Left ventricle myocardium inferior (tissue), 1 donor: ENCODE data around the gene LEO1. TPM values are rescaled to one million over a fixed set of nuclear protein-coding genes. Genes with fewer than 3 reads are reported as not detected.

Source experiments
- DNase-seq: peaks from one replicate; pipeline ENCODE4 v3.0.0-alpha.2; 2020
- H3K27ac ChIP-seq: fragments of 200-600 bp; replicated peaks from 2 replicates; pipeline ENCODE4 v1.8.0; 2021
- H3K27me3 ChIP-seq: fragments of 200-600 bp; 2 replicates; pipeline ENCODE4 v1.8.0; 2021; ENCODE audit warnings: low read depth
- H3K36me3 ChIP-seq: fragments of 200-600 bp; 2 replicates; pipeline ENCODE4 v1.8.0; 2021
- H3K4me1 ChIP-seq: fragments of 200-600 bp; 2 replicates; pipeline ENCODE4 v1.8.0; 2021
- H3K4me3 ChIP-seq: fragments of 200-600 bp; 2 replicates; pipeline ENCODE4 v1.8.0; 2021; ENCODE audit warnings: mild to moderate bottlenecking, moderate library complexity
- H3K9me3 ChIP-seq: fragments of 200-600 bp; replicated peaks from 2 replicates; pipeline ENCODE4 v1.8.0; 2021
- intact Hi-C: fragments of 100-400 bp; cut with micrococcal nuclease; formaldehyde crosslinking; loops from one replicate; pipeline ENCODE4 v1.11.0; 2022
- total RNA-seq: library from RNA; stranded (reverse); fragmentation: NEBNext Ultra II Directional; extraction: Animal tissue kit (Norgen Biotek cat#: 25700); gene quantifications from one replicate; pipeline ENCODE4 v1.2.1, GENCODE V29; 2021
- TF ChIP-seq, protein P1 (sequence below): fragments of 200-600 bp; IDR thresholded peaks from 2 replicates; pipeline ENCODE4 v1.8.0; 2021; ENCODE audit warnings: antibody characterized with exemption, mild to moderate bottlenecking, borderline replicate concordance
- donor health status: DM: no; HTN: yes; CAD: no; lungs with severe emphysema.

LEO1 gene
- total RNA-seq, 1 donor from 2014 or later: 9.7 TPM

DNA sequence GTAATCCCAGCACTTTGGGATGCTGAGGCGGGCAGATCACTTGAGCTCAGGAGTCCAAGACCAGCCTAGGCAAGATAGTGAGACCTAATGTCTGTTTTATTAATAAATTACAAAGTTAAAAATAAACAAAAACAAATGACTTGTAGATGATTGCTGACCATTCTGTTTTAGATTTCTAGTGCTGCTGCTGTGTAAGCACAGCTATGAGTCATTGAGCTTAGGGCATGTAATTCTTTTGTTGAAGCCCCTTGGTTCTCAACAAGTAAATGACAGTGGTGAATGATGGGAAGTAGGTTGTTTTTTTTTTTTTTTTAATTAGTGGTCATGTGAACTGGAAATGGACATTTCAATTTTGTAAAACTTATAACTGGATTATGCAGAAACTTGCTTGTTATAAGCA lies 63.3 kb downstream of the LEO1 start:
- peaks cover 62% of the 10 kb centered on the region for H3K36me3 ChIP-seq

DNA sequence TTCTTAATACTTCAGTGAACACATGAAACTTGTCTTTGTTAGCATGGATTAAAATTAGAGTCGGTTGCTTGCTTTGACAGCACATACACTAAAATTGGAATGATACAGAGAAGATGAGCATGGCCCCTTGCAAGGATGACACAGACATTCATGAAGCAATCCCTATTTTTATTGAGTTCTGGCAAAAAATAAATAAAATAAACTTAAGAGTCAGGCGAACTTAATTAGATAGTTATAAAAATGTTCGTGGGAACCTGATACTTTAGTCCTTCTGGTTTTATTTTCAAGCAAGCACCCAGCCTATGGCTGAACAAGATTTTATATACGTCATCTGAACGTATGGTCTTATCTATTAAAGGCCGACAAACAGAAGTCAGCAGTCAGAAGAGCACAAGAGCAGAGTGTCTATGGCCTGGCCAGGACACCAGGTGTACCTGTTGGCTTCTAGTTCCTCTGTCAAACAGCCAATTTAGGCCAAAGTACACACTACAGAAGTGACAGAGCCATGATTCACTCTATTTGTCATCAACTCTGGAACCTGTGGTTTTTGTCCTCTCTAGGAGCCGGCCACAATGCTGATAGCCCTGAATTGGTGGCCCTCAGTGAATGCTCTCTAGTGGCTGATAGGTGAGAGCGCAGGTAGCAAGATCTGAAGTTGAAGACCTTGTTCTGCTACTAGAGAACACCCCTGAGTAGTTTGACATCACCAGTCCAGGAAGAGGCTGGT lies 64.3 kb downstream of the LEO1 start:
- Histone ChIP-seq H3K27ac (no peak overlapping the region), H3K4me1 (peaks cover 9% of the 10 kb centered on the region), H3K36me3 (peaks cover 65% of the 10 kb centered on the region), H3K9me3 (no peaks in the 10 kb centered on the region), H3K27me3 (no peaks in the 10 kb centered on the region), H3K4me3 (no peak overlapping the region)
- intact Hi-C loops: no loop called here
- no peak for DNase-seq
- TF ChIP-seq, protein P1, sequence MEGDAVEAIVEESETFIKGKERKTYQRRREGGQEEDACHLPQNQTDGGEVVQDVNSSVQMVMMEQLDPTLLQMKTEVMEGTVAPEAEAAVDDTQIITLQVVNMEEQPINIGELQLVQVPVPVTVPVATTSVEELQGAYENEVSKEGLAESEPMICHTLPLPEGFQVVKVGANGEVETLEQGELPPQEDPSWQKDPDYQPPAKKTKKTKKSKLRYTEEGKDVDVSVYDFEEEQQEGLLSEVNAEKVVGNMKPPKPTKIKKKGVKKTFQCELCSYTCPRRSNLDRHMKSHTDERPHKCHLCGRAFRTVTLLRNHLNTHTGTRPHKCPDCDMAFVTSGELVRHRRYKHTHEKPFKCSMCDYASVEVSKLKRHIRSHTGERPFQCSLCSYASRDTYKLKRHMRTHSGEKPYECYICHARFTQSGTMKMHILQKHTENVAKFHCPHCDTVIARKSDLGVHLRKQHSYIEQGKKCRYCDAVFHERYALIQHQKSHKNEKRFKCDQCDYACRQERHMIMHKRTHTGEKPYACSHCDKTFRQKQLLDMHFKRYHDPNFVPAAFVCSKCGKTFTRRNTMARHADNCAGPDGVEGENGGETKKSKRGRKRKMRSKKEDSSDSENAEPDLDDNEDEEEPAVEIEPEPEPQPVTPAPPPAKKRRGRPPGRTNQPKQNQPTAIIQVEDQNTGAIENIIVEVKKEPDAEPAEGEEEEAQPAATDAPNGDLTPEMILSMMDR: no peak

More for the DNA sequence above, 63.3 kb downstream of the LEO1 start:
- Histone ChIP-seq H3K9me3 (no peaks in the 10 kb centered on the region), H3K4me3 (no peak overlapping the region), H3K27ac (no peak overlapping the region), H3K27me3 (no peaks in the 10 kb centered on the region), H3K4me1 (peaks cover 9% of the 10 kb centered on the region)
- DNase-seq: no peak
- TF ChIP-seq, protein P1: no peak
- intact Hi-C loops: no loop called here

DNA sequence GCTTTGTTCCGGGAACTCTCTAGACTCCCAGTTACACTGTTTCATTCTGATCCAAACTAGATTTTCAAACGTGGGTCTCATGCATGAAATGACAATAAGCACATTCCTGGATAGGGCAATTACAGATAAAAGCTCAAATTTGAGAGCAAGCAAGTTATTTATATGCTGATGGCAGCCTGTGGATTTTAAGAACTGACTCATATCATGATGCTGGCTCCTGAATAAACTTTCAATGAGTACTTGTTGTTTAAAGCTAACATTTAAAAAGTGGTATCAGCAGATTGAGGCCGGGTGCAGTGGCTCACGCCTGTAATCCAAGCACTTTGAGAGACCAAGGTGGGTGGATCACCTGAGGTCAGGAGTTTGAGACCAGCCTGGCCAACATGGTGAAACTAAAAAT lies 66.6 kb downstream of the LEO1 start:
- DNase-seq: no peak
- peaks cover 73% of the 10 kb centered on the region for H3K36me3 ChIP-seq
- intact Hi-C loops: no loop called here

DNA sequence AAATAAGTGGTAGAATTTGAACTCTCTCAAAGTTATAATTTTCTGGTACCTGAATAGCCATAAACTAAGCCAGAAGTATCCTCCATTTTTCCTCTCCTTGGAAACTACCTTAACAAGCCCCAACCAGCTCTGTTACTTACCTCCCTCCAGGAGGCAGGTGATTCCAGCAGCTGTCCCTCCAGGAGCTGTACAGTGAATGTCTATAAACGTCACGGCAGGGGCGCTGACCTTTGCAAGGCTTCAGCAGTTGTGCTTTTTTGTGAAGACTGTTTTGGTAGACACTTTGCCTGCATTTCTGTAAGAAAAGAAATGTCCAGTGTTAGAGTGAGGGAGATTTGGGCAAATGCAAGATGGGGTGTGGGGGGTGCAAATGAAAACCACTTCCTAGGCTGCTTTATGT lies 67.2 kb downstream of the LEO1 start:
- Histone ChIP-seq H3K36me3 (peaks cover 73% of the 10 kb centered on the region), H3K9me3 (no peaks in the 10 kb centered on the region), H3K27ac (no peak overlapping the region), H3K27me3 (no peaks in the 10 kb centered on the region), H3K4me1 (peaks cover 9% of the 10 kb centered on the region), H3K4me3 (no peak overlapping the region)
- intact Hi-C loops: no loop called here
- TF ChIP-seq, protein P1: no peak
- no peak for DNase-seq

More for the DNA sequence above, 66.6 kb downstream of the LEO1 start:
- H3K9me3 ChIP-seq: no peaks in the 10 kb centered on the region
- H3K4me1 ChIP-seq: peaks cover 9% of the 10 kb centered on the region
- no peak overlapping the region for H3K27ac ChIP-seq
- H3K4me3 ChIP-seq: no peak overlapping the region
- H3K27me3 ChIP-seq: no peaks in the 10 kb centered on the region
- TF ChIP-seq, protein P1: no peak

DNA sequence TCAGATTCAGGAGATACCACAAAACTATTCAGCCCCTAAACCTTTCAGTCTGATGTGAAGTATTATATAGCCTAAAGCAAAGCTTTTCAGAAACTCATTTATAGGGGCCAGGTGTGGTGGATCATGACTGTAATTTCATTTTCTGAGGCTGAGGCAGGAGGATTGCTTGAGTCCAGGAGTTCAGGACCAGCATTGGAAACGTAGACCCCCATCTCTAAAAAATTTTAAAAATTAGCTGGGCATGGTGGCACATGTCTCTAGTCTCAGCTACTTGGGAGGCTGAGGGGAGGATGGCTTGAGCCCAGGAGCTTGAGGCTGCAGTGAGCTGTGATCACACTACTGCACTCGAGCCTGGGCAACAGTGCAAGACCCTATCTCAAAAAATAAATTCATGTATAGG lies 82.1 kb downstream of the LEO1 start:
- H3K27me3 ChIP-seq: no peaks in the 10 kb centered on the region
- intact Hi-C loops: no loop called here

More for the DNA sequence above, 82.1 kb downstream of the LEO1 start:
- Histone ChIP-seq H3K36me3 (peaks cover 19% of the 10 kb centered on the region), H3K4me3 (no peak overlapping the region), H3K27ac (no peak overlapping the region), H3K4me1 (peaks cover 14% of the 10 kb centered on the region), H3K9me3 (no peaks in the 10 kb centered on the region)
- TF ChIP-seq, protein P1: no peak
- no peak for DNase-seq
